CD8-positive, alpha-beta memory T cell (primary cell): ENCODE measurements around the gene CCL4. TPM values are rescaled to one million over a fixed set of nuclear protein-coding genes. Genes with fewer than 3 reads are reported as not detected.
"Not testable (repeated sequence)": the region's sequence is repeated elsewhere in the genome, so short reads cannot be mapped to it uniquely, and the experiment has no call there.

ENCODE experiments used
- CTCF ChIA-PET: fragments of 350-600 bp; sonication (Branson Sonifier 250); formaldehyde crosslinking; loops from one replicate; lab custom pipeline; 2021; ENCODE audit warnings: antibody characterized with exemption; lab: Charles Lee
- POLR2A ChIA-PET: fragments of 350-600 bp; sonication (Branson Sonifier 250); formaldehyde crosslinking; loops from one replicate; lab custom pipeline; 2021; ENCODE audit warnings: antibody characterized with exemption; lab: Charles Lee
- DNase-seq, 5 donors: peaks; one replicate each; pipeline versions ENCODE4 v3.0.0 to v3.0.0-alpha.2; 2020 to 2022; ENCODE audit warnings: mixed read lengths in 1 of 5
- H3K27ac ChIP-seq: one replicate; pipeline ENCODE4 v1.7.0; 2013; ENCODE audit warnings: low read depth, mild to moderate bottlenecking, low read length, moderate library complexity
- H3K27me3 ChIP-seq: 2 replicates; pipeline ENCODE4 v1.7.0; 2013; ENCODE audit warnings: low read length, mild to moderate bottlenecking; ENCODE audit not compliant: insufficient read depth, poor library complexity, severe bottlenecking
- H3K36me3 ChIP-seq: 2 replicates; pipeline ENCODE4 v1.7.0; 2013; ENCODE audit warnings: mild to moderate bottlenecking, low read length, moderate library complexity; ENCODE audit not compliant: insufficient read depth
- H3K4me1 ChIP-seq: 2 replicates; pipeline ENCODE4 v1.7.0; 2013; ENCODE audit warnings: mild to moderate bottlenecking, low read length, moderate library complexity; ENCODE audit not compliant: insufficient read depth
- H3K4me3 ChIP-seq: 2 replicates; pipeline ENCODE4 v1.7.0; 2013; ENCODE audit warnings: mild to moderate bottlenecking, low read length
- H3K9me3 ChIP-seq: 2 replicates; pipeline ENCODE4 v1.7.0; 2013; ENCODE audit warnings: mild to moderate bottlenecking, low read length
- H3K27ac Mint-ChIP-seq, 8 donors: one replicate each; pipeline ENCODE4 v1.8.0; 2020 to 2021; ENCODE audit warnings: mixed read lengths in 8 of 8, mild to moderate bottlenecking in 6 of 8, inconsistent platforms in 3 of 8, moderate library complexity in 3 of 8
- H3K27me3 Mint-ChIP-seq, 2 donors: one replicate each; pipeline ENCODE4 v1.8.0; 2020 to 2021; ENCODE audit warnings: mixed read lengths in 2 of 2, mild to moderate bottlenecking in 1 of 2, moderate library complexity in 1 of 2
- H3K36me3 Mint-ChIP-seq, 3 donors: one replicate each; pipeline ENCODE4 v1.8.0; 2020 to 2021; ENCODE audit warnings: mixed read lengths in 3 of 3, inconsistent platforms in 1 of 3, mild to moderate bottlenecking in 1 of 3
- H3K4me1 Mint-ChIP-seq, 3 donors: one replicate each; pipeline ENCODE4 v1.8.0; 2020 to 2021; ENCODE audit warnings: mixed read lengths in 3 of 3, inconsistent platforms in 1 of 3, mild to moderate bottlenecking in 1 of 3
- H3K4me3 Mint-ChIP-seq, 7 donors: one replicate each; pipeline ENCODE4 v1.8.0; 2020 to 2021; ENCODE audit warnings: mixed read lengths in 7 of 7, mild to moderate bottlenecking in 6 of 7, moderate library complexity in 4 of 7, inconsistent platforms in 2 of 7
- H3K9me3 Mint-ChIP-seq, 5 donors: one replicate each; pipeline ENCODE4 v1.8.0; 2020 to 2022; ENCODE audit warnings: mixed read lengths in 5 of 5, mild to moderate bottlenecking in 3 of 5, moderate library complexity in 2 of 5, inconsistent platforms in 1 of 5
- polyA plus RNA-seq: library from polyadenylated mRNA; unstranded; fragments of 300-500 nt; fragmentation: Illumina TruSeq; gene quantifications from one replicate; pipeline ENCODE4 v1.2.3, GENCODE V29; 2021
- total RNA-seq, 2 experiments: library from RNA; stranded (reverse); gene quantifications; one replicate each; pipeline ENCODE4 v1.2.3, GENCODE V29; 2021

Gene CCL4
- total and polyA plus RNA-seq, 3 experiments from 2014 or later: 161 to 1,794 (median 1,703) TPM

DNA sequence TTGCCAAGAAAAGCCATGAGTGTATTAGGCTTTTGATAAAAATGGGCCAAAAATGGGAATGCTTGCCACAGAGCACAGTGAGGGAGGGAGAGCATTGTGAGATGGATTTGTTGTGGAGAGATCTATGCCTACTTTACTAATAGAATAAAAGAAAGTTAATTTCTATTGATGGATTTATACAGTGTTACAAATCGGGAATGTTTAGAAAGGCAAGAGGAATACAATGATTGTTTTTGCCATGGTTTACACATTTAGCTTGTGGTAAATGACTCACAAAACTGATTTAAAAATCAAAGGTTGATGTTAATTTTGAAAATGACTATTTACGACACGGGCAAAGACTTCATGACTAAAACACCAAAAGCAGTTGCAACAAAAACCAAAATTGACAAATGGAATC lies 16.6 kb downstream of the CCL4 start:
- no peak for DNase-seq
- H3K36me3 ChIP-seq: no peaks in the 10 kb centered on the region
- H3K9me3 ChIP-seq: peaks cover 1% of the 10 kb centered on the region
- no peak overlapping the region for H3K27ac ChIP-seq
- H3K27me3 ChIP-seq: no peaks in the 10 kb centered on the region
- H3K4me3 ChIP-seq: no peak overlapping the region
- H3K36me3 Mint-ChIP-seq: no peaks in the 10 kb centered on the region
- peaks cover 0 to 1% (median under 1%) of the 10 kb centered on the region in 5 donors for H3K9me3 Mint-ChIP-seq
- peak overlapping the region in 1 of 8 donors; percentile 15 for H3K27ac Mint-ChIP-seq
- no peaks in the 10 kb centered on the region for H3K4me1 ChIP-seq
- H3K4me1 Mint-ChIP-seq: peaks cover 0 to 20% (median 15%) of the 10 kb centered on the region in 3 donors
- ChIA-PET CTCF (interaction anchor here (0.7 kb wide), 1 partner anchor 10 kb away, joined by 3 read pairs; no protein-coding TSS in a partner anchor), POLR2A (no interaction called here)
- H3K4me3 Mint-ChIP-seq: no peak overlapping the region
- H3K27me3 Mint-ChIP-seq: peaks cover 0 to 8% of the 10 kb centered on the region in 2 donors

DNA sequence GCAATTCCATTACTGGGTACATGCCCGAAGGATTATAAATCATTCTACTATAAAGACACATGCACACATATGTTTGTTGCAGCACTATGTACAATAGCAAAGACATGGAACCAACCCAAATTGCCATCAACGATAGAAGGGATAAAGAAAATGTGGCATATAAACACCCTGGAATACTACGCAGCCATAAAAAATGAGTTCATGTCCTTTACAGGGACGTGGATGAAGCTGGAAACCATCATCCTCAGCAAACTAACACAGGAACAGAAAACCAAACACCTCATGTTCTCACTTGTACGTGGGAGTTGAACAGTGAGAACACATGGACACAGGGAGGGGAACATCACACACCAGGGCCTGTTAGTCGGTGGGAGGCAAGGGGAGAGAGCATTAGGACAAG lies 17.5 kb downstream of the CCL4 start:
- H3K27me3 ChIP-seq, H3K4me1 ChIP-seq, H3K36me3 ChIP-seq, H3K27me3 Mint-ChIP-seq, H3K9me3 Mint-ChIP-seq, H3K4me3 ChIP-seq, DNase-seq, H3K27ac ChIP-seq, POLR2A ChIA-PET, H3K9me3 ChIP-seq, H3K36me3 Mint-ChIP-seq, H3K4me3 Mint-ChIP-seq: not testable (repeated sequence)
- peaks cover 1 to 23% (median 17%) of the 10 kb centered on the region in 3 donors for H3K4me1 Mint-ChIP-seq
- CTCF ChIA-PET: interaction anchor here (0.7 kb wide), 1 partner anchor 10 kb away, joined by 3 read pairs; no protein-coding TSS in a partner anchor
- H3K27ac Mint-ChIP-seq: peak overlapping the region in 1 of 8 donors; percentile 17

DNA sequence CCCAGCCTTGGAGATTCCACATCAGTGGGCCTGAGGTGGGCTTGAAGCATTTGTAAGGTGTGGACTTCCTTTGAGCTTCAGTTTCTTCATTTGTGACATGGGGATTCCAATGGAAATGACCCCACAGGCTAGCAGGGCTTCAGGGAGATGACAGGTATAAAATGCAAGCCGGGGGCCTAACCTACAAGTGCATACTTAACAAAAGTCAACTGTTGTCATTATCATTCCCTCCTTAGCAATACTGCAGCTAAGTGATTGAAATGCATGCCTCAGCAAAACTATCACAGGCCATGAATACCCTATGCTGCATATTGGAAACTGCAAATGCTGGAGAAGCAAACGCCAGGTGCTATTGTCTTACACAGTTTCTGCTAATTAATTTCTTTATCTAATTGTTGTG lies 19.8 kb downstream of the CCL4 start:
- no peaks in the 10 kb centered on the region for H3K27me3 ChIP-seq
- ChIA-PET POLR2A (no interaction called here), CTCF (interaction anchor here (2.3 kb wide), 1 partner anchor 51 kb away, joined by 7 read pairs; no protein-coding TSS in a partner anchor)
- peaks cover 1 to 16% (median 1%) of the 10 kb centered on the region in 3 donors for H3K36me3 Mint-ChIP-seq
- no peak overlapping the region for H3K27ac Mint-ChIP-seq
- no peak overlapping the region for H3K27ac ChIP-seq
- H3K4me3 ChIP-seq: no peak overlapping the region
- H3K36me3 ChIP-seq: no peaks in the 10 kb centered on the region
- H3K27me3 Mint-ChIP-seq: peaks cover 0 to 8% of the 10 kb centered on the region in 2 donors
- H3K9me3 Mint-ChIP-seq: peaks cover 0 to 19% (median 14%) of the 10 kb centered on the region in 5 donors
- peaks cover 15 to 34% (median 29%) of the 10 kb centered on the region in 3 donors for H3K4me1 Mint-ChIP-seq
- no peak for DNase-seq
- H3K4me1 ChIP-seq: peaks cover 15% of the 10 kb centered on the region
- peaks cover 8% of the 10 kb centered on the region for H3K9me3 ChIP-seq
- H3K4me3 Mint-ChIP-seq: no peak overlapping the region

DNA sequence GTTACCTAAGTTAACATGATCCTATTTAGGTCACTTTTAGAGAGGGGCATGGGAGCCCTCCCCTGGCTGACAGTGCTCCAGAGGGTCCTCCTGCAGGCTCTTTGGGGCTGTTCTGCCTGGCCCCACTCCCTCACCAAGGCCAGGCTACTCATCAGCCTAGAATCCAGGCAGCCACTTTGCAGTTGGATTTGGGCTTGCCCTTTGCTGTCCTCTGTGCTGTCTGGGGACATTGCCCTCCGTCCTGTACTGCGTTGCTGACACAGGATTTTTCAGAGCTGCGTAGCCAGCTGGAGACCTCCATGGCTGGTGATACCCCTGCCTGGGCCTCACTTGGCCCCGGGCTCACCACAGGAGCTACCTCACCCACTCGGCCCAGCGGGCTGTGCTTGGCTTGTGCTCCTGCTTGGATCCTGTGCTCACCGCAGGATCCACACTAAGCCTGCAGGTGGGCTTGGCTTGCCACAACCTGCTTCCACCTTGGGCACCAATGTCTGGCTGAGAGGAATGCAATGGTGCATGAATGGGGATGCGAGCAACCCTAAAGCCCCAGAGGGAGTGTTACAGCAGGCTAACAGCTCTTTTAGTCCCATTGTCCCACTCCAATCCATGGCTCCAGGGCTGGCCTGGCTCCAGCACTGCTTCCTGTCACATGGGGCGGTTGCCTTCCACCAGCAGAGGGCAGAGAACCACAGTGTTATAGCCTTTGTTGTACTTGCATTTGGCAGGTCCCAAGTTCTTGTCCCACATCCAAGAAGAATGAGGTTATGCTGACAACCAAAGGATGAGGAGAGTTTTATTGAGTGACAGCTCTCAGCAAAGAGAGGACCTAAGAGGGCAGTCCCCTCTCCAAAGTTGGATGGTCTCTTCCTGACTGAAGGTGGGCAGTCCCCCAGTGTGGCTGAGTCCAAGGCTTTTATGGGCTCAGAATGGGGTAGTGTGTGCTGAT lies 21.5 kb downstream of the CCL4 start:
- DNase-seq: no peak
- Histone ChIP-seq H3K9me3 (peaks cover 8% of the 10 kb centered on the region), H3K36me3 (no peaks in the 10 kb centered on the region), H3K27ac (no peak overlapping the region), H3K4me3 (no peak overlapping the region), H3K4me1 (peaks cover 15% of the 10 kb centered on the region), H3K27me3 (no peaks in the 10 kb centered on the region)
- ChIA-PET CTCF (no interaction called here), POLR2A (interaction anchor here (1.1 kb wide), 1 partner anchor 9 kb away, joined by 5 read pairs; no protein-coding TSS in a partner anchor)
- Mint-ChIP-seq H3K27ac (no peak overlapping the region), H3K9me3 (peaks cover 0 to 19% (median 14%) of the 10 kb centered on the region in 5 donors), H3K27me3 (peaks cover 0 to 8% of the 10 kb centered on the region in 2 donors), H3K4me3 (peak overlapping the region in 1 of 7 donors; percentile 9), H3K36me3 (peaks cover 1 to 16% (median 1%) of the 10 kb centered on the region in 3 donors), H3K4me1 (peaks cover 18 to 37% (median 31%) of the 10 kb centered on the region in 3 donors)

DNA sequence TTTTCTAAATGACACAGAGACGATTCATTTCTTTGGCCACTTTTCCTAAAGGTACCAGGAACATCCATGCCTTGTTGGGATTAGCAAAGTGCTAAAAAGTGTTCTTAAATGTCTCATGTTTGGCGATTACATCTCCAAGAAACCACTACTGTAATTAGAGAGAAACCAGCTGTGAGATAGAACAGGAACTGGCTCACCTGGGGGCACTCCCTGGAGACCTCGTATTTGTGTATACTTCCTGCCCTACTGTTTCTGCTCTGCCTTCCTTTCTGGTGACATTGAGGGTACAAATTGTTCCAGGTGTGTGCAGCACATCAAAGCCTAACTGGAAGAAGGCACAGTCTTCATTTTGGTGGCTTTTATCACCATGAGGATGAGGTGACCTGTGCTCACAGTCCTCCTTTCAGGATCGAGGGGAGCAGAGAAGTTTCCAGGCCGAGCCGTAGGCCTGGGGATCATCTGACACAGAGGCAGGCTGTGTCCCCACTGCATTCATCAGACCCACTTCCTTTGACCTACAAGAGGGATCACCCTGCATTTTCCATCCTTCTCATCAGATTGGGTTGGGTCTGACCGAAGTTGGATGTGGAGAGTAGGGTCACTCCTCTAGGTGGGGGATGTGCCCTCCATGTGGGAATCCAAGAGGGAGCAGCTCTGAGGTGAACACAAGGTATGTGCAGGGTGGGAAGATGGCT lies 23.7 kb downstream of the CCL4 start:
- no peaks in the 10 kb centered on the region for H3K27me3 ChIP-seq
- peaks cover 18 to 38% (median 31%) of the 10 kb centered on the region in 3 donors for H3K4me1 Mint-ChIP-seq
- H3K9me3 ChIP-seq: peaks cover 8% of the 10 kb centered on the region
- peaks cover 15% of the 10 kb centered on the region for H3K4me1 ChIP-seq
- H3K4me3 ChIP-seq: no peak overlapping the region
- H3K9me3 Mint-ChIP-seq: peaks cover 0 to 19% (median 14%) of the 10 kb centered on the region in 5 donors
- no peak for DNase-seq
- H3K27me3 Mint-ChIP-seq: no peaks in the 10 kb centered on the region
- peak overlapping the region in 5 of 7 donors; percentile 18 to 57 (median 44) for H3K4me3 Mint-ChIP-seq
- CTCF ChIA-PET: interaction anchor here (1.6 kb wide), 2 partner anchors 20 to 22 kb away, joined by 3 to 6 read pairs; no protein-coding TSS in a partner anchor
- H3K36me3 ChIP-seq: no peaks in the 10 kb centered on the region
- H3K36me3 Mint-ChIP-seq: peaks cover 1 to 16% (median 1%) of the 10 kb centered on the region in 3 donors
- POLR2A ChIA-PET: no interaction called here
- peak overlapping the region; percentile 32 to 96 (median 76) for H3K27ac Mint-ChIP-seq
- H3K27ac ChIP-seq: no peak overlapping the region

DNA sequence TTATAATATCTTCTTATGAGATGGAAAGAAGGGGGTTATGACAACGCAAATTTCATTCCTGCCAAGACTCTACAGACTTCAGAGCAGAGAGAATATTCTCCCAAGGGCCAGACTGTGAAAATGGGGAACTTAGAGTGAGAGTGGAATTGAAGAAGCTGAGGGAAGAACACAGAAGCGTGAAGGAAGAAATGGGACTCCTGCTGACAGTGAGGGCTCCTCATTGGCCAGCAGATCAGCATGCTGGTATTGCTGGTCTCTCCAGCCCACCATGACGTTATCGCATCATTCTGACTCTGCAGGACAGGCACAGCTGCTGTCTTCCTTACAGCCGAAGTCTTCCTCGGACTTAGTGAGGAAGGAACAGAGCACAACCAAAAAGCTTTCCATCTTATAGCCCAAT lies 24.3 kb downstream of the CCL4 start:
- POLR2A ChIA-PET: no interaction called here
- H3K4me3 ChIP-seq: no peak overlapping the region
- no peak for DNase-seq
- H3K36me3 Mint-ChIP-seq: peaks cover 1 to 16% (median 1%) of the 10 kb centered on the region in 3 donors
- CTCF ChIA-PET: interaction anchor here (0.7 to 1.6 kb wide), 3 partner anchors 19 to 152 kb away, joined by 3 to 6 read pairs (median 4); no protein-coding TSS in a partner anchor
- peak overlapping the region in 1 of 7 donors; percentile 57 for H3K4me3 Mint-ChIP-seq
- no peaks in the 10 kb centered on the region for H3K36me3 ChIP-seq
- H3K9me3 Mint-ChIP-seq: peaks cover 0 to 19% (median 14%) of the 10 kb centered on the region in 5 donors
- H3K9me3 ChIP-seq: peaks cover 8% of the 10 kb centered on the region
- peak overlapping the region in 5 of 8 donors; percentile 32 to 96 (median 80) for H3K27ac Mint-ChIP-seq
- H3K4me1 ChIP-seq: peaks cover 15% of the 10 kb centered on the region
- no peaks in the 10 kb centered on the region for H3K27me3 Mint-ChIP-seq
- peaks cover 18 to 38% (median 31%) of the 10 kb centered on the region in 3 donors for H3K4me1 Mint-ChIP-seq
- no peaks in the 10 kb centered on the region for H3K27me3 ChIP-seq
- H3K27ac ChIP-seq: no peak overlapping the region

DNA sequence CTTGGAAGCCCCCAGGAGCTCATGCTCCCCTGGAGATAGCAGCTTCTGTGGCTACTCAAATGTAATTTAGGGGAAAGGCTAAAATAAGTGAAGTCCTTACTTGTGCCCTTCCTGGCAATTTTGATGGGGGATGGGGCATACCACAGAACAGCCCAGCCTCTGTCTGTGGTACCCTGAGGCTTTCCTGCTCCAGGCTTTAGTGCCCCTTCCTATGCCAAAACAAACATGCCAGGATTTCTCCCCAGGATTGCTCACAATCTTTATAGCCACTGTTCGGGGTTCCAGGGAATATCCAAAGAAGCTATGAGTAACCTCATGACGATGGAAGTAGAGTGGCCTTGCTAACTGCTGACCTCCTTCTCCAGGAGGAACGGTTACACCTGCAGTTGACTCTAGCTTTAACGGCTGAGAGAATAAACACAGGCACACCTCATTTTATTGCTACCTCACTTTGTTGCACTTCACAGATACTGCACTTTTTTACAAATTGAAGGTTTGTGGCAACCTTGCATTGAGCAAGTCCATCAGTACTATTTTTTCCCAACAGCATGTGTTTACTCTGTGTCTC lies 24.9 kb downstream of the CCL4 start:
- peaks cover 18 to 38% (median 31%) of the 10 kb centered on the region in 3 donors for H3K4me1 Mint-ChIP-seq
- H3K36me3 ChIP-seq: no peaks in the 10 kb centered on the region
- no peak overlapping the region for H3K27ac ChIP-seq
- peaks cover 1 to 16% (median 1%) of the 10 kb centered on the region in 3 donors for H3K36me3 Mint-ChIP-seq
- H3K9me3 ChIP-seq: peaks cover 8% of the 10 kb centered on the region
- POLR2A ChIA-PET: no interaction called here
- peaks cover 15% of the 10 kb centered on the region for H3K4me1 ChIP-seq
- H3K27me3 Mint-ChIP-seq: no peaks in the 10 kb centered on the region
- CTCF ChIA-PET: interaction anchor here (0.7 to 1.6 kb wide), 4 partner anchors 9 to 153 kb away, joined by 3 to 6 read pairs (median 4); no protein-coding TSS in a partner anchor
- no peak overlapping the region for H3K4me3 Mint-ChIP-seq
- H3K4me3 ChIP-seq: no peak overlapping the region
- peaks cover 0 to 19% (median 14%) of the 10 kb centered on the region in 5 donors for H3K9me3 Mint-ChIP-seq
- peak overlapping the region in 2 of 8 donors; percentile 80 to 92 for H3K27ac Mint-ChIP-seq
- no peak for DNase-seq
- no peaks in the 10 kb centered on the region for H3K27me3 ChIP-seq
